Activated CD4-positive, alpha-beta T cell treated with anti-CD3 and anti-CD28 coated beads for 4 hours (primary cell): ENCODE results near the gene SGCD.
"Not testable (repeated sequence)": the region's sequence is repeated elsewhere in the genome, so short reads cannot be mapped to it uniquely, and the experiment has no call there.

Experiments
- DNase-seq, 2 donors: peaks; one replicate each; pipeline ENCODE4 v3.0.0-alpha.2; 2020

SGCD gene

DNA sequence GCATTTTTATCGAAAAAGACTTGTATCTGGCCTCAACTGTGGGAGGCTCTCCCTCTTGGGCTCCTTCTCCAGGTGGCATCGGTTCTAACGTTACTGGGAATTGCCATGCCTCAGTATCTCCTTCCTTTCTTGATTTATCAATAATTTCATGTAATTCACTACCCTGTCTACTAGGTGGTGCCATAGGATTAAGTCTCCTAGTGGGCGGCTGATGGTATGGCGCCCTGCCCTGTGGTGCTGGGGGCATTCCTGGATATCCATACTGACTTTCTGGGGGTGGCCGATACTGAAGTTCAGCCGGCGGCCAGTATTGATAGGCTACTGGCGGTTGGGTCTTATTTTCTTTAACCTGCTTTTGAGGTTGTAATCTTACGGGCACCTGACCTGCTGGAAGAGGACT lies 337.9 kb downstream of the SGCD start:
- DNase-seq: not testable (repeated sequence)

DNA sequence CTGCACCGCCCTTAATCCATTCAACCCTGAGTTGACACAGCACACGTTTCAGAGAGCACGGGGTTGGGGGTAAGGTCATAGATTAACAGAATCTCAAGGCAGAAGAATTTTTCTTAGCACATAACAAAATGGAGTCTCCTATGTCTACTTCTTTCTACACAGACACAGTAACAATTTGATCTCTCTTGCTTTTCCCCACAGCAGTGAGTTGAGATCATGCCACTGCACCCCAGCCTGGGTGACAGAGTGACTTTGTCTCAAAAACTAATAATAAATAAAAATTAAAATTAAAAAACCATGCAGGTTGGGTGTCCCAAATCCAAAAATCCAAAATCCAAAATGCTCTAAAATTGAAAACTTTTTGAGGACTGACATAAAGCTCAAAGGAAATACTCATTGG lies 339.7 kb downstream of the SGCD start:
- not testable (repeated sequence) for DNase-seq

DNA sequence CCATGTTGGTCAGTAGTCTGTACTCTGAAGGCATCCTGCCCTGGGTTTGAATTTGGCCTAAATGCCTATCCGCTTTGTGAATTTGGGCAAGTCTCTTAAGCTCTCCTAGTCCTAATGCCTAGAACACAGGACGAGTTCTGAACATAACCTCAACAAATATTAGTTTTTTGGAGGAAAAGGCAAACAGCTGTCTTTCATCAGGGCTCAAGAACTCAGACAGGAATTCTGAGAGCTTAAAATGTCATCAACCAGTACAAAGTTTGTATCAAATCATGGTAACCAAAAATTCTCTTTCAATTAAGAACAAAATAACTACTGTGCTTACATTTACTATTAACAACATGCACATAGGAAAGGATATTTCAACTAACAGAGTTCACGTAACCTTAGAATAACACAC lies 340.7 kb downstream of the SGCD start:
- DNase-seq: no peak

DNA sequence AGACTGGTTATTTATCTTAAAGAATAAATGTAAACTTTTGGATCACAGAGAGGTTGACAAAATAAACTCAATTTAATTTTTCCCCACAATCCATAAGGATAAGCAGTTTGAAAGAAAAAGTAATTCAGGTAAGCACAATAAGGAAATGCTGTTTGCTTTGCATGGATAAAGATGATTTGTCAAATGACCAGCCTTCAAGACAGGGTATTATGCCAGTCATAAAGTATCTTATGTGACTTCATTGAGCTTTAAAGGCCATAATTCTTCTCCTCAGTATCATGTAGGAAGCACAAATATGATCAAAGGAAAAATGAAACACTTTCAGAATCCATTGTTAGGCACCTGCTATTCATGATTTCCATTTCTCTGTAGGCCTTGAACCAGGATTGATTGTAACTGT lies 342.5 kb downstream of the SGCD start:
- no peak for DNase-seq

DNA sequence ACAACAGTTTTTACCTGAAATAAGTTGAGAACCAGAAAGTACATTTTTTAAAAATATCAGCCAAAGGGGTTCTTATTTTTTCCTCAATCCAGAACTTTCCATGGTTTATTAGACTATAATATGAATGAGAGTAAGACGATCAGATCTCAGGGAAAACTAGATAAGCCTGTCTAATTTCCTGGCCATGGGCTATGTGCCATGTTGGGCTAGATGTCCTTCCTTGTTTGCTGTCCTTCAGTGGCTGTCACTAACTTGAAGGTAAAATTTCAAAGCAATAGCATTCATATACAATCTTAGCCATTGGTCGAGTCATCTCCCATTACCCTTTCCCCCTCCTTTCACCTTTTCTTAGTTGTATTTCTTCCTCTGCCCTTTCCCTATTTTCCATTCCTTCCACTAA lies 343.7 kb downstream of the SGCD start:
- DNase-seq: no peak

DNA sequence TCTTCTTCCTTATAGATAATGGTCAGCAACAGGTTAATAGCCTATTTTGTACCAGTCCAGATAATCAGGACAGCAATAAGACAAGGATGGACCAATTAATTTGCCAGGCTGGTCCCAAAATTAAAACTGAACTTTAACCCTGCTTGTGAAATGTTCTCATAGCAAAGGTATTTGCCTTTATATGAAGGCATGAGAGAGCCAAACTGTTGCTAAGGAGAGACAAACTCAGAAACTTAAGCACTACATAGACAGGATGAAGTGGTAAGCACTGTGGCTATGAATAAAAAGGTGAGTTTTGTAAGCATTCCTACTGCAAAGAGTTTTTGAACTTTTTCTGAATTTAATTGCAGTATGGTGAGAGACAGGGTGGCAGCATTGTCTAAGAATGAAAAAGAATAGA lies 348.4 kb downstream of the SGCD start:
- DNase-seq: no peak

DNA sequence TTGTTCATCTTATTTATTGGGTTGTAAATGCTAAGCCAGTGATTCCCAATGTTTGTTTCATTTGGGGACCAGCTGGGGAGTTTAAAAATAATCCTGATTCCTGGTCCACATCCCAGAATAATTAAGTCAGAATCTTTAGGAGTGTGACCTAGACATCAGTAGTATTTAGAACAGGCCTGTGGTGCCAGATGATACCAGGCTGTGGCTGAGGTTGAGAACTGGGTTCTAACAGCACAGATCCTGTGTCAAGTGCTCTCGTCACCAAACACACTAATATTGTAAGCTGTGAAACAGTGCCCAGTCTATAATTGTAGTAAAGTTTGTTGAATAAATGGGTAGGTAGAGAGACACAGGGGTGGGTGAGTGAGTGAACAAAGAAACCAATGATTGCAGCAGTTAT lies 351.0 kb downstream of the SGCD start:
- no peak for DNase-seq

DNA sequence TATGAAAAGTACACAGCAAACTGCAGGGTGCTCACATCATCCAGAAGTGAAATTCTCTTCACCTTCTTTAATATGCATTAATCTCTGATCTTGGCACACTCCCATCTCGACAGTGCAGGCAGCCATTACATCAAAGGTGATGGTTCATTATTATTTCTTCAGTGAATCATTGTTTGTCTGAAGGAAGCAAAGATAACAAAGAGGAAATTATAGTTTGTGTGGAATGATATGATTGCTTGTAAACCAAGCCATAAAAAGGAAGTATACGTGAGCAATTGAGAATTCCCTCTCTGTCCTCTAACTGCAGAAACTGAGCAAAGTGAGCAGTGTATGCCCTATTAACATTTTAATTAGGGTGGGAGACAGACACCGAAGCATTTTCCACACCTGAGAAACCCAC lies 351.5 kb downstream of the SGCD start:
- no peak for DNase-seq

DNA sequence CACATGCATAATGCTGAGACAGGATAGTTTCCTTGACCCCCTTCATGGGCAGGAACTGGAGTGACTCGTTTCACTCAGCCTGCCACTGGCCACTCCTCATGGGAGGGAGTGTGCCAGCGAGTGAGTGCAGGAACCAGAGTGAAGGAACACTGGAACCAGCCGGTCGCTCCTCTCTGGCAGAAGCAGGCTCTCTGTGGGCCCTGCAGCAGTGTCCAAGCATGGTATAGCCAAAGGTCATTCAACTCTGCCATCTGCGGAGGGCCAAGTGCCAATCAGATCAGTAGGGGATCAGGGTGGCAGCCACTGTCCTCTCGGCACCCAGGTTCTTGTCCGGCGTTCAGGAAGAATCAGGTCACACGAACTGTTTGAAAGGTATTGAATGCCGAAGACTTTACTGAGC lies 353.9 kb downstream of the SGCD start:
- DNase-seq: no peak

DNA sequence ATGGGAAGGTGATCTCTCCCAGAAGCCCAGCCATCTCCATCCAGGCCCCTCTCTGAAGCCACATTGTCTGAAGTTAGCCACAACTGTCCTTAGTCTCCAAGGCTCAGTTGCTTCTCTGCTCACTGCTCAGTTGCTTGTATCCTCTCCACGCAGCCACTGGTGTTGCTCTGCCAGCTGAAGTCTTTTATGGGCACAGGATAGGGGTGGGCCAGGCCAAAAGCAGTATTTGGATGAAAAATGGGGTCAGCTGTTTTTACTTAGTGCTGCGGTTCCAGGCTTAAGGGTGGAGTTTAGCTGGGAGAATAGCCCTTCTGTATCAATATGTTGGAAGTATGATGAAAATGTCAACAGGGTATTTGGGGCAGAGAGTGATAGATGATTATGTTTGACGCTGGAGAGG lies 354.3 kb downstream of the SGCD start:
- no peak for DNase-seq

DNA sequence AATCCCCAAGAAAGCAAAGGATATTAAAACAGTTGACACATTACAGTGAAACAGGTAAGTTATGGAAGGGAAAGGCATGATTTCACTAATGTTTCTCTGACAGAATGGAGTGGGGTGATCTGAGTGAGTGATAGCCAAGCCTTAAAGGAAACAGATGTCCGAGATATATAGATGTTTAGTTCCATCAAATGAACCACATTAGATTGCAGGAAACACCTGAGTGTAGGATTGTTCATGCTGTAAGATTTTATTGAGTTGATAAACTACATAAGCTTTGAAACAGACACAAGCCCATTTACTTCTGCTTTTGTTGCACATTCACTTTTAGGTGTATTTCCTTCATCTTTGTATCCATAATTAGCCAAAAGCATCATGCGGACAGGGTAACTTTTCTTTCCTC lies 356.0 kb downstream of the SGCD start:
- no peak for DNase-seq

DNA sequence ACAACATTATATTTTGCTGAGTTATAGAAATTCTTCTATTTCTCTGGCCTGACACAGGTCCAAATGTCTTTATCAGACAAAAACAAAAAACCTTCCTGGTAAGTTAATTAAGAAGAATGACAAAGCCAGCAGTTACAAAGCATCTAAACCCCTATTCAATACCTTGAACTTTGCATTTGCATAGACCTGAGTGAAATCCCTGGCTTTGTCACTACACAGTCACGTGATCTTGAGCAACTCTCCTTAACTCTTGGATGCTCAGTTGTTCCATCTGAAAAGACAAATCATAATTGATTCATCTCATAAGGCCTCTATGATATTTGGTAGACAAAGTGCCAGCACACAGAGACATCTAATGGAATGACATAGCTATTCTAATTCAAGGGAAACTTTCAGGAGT lies 356.5 kb downstream of the SGCD start:
- no peak for DNase-seq

DNA sequence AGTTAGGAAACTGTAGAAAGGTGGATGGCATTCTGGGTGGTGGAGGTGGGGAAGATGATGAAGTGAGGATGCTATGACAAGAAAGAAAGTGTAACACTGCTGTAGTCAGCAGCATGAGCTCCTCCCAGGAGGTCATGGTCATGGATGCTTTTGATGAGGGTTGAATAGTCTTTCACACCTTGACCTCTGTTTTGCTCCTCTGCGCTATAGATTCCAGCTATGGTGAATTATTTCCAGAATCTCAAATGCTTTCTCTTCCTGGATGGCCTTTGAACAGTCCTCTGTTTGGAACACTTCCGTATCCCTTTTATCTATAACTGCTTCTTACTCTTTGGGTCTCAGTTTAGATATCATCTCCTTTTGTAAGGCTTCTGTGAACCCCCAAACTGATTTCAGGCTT lies 357.3 kb downstream of the SGCD start:
- no peak for DNase-seq

DNA sequence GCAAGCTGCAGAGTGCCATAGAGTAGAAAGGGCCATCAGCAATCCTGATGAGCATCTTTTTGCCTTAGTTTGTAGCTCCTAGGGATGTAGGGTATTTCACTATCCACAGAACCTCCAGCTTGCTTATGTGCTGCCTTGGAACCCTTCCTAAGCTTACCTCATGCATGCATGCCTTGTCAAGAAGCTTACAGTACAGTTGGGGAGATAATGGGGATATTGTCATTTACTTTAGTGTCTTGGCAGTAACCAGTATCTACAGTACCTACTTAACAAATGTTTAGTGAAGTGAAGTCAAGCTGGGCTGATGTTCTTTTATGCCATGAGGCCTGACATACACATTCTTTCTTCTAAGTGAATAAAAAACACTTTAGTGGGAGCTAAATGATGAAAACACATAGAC lies 358.5 kb downstream of the SGCD start:
- DNase-seq: no peak

DNA sequence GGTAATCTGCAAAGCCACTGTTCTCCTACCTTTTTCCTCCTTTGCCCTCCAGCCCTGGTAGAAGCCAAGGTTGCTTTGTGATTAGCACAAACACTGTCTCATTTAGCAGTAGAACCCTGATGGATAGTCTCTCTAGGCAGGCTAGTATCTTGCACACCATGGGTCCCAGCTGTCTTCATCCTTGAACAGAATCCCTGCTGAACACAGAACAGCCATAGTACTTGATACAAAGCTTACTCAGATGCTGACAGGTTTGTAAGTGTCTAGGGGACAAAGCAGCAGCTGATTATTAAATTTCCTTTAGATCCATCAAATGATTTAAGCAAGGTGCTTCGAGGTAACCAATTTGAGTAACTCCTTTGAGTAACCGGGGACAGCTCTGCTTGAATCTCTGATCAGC lies 359.4 kb downstream of the SGCD start:
- DNase-seq: no peak

DNA sequence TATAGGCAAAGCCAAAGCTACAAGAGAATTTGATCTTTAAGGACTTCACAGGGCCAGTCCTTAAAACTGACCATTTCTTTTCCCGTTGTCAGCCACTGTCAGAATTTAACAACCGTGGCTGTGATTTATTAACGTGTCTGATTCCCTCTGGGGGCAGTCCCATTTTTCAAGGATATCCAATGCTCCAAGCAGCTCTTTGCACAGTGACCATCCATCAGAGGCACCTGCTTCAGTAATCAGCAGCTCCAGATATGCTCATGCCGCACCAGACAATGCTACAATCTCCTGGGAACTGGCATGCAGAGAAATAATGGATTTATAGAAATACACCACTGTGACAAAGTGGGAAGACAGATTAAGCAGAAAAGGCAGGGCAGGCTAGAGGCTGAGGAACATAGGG lies 359.8 kb downstream of the SGCD start:
- no peak for DNase-seq

DNA sequence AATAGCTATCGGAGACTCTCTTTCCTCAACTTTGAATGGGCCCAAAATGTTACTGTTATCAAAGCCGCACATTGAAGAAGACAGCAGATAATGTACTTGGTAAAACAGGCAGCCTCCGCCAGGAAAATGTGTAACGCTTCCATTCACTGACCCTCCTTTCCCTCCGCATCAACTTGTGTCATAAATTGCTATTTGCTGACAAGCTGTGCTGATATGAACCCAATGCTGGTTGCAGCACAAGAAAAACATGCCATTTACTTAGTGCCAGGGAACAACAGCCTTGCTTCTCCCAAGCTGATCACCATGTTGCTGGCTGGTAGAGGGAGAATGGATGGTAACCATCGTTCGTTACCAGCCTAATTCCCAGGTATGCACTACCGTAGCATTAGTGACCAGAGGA lies 360.6 kb downstream of the SGCD start:
- no peak for DNase-seq

DNA sequence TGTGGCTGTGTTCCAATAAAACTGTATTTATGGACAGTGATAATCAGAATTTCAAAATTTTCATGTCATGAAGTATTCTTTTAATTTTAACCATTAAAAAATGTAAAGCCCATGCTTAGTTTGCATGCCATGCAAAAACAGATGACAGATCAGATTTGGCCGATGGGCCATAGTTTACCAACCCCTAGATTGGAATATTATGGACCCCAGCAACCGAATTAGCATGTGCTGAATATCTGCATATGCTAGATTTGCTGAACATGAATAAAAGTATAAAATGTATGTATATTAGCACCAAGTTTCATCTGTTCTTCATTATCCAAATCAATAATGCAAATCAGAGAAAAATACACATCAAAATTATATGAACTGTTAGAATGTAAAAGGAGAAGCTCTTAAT lies 364.6 kb downstream of the SGCD start:
- DNase-seq: no peak

DNA sequence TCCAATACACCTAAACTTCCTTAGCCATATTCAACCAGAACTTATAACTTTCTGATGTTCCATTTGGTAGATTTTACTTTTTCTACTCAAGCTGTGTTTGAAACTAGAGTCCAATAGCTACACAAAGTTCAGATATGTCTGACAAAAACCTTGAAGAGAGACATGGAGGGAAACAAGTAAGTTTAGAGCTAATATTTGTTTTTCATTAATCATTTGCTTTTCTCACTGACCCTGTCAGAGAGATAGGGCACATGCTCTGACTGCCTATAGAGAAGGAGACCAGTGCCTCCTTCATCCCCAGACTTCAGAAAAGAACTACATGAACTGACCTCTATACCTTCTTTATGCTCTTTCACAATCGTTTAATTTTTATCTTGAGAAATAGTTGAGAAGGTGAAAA lies 366.1 kb downstream of the SGCD start:
- DNase-seq: no peak

DNA sequence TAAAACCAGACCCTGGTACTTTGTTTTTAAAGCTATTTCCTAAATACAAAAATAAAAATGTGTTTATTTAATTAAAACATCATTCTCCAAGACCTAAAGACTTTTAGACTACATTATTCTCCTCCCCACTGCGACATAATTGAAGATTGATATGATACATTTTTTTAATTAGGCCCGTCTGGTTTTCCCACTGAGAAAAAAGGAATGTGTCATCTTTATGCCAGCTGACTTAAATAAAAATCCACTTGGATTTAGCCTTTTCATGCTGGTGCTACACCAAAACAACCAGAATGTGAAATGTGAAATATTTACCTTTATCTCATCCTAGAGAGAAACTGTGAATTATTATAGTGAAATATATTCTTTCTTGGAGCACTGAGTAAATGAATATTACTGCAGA lies 367.6 kb downstream of the SGCD start:
- no peak for DNase-seq

DNA sequence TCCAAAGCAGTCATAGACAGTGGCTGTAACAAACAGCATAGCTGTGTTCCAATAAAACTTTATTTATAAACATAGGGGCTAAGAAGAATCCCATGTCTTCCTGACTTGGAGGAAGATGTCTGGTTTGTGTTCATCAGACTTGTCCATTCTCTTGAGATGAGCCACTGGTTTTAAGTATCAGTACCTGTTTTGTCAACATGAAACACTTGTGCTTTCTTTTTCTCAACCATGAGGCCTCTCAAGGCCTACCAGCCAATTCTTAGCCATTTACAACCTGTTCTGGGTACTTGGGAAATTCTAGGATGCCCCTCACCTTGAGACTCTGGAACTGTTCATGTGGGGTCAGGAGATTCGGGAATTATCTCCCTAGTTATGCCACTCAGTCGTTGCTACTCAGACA lies 368.8 kb downstream of the SGCD start:
- no peak for DNase-seq

DNA sequence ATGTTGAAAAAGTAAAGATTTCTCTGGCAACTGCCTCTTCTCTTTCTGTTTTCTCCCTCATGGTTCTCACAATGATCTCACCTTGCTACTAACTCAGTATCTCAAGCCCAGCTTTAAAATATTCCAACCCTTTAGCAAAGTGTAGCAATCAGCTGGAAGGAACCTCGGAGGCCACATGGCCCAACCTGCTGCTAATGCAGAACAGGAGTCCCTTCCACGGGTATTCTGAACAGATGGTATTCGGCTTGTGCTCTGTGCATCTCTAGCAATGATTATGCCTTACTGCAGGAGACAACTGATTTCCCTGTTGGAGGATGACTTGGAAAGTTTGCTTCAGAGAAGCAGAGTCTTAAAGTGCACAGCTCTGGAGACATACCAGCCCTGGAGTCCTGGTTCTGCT lies 371.4 kb downstream of the SGCD start:
- no peak for DNase-seq

DNA sequence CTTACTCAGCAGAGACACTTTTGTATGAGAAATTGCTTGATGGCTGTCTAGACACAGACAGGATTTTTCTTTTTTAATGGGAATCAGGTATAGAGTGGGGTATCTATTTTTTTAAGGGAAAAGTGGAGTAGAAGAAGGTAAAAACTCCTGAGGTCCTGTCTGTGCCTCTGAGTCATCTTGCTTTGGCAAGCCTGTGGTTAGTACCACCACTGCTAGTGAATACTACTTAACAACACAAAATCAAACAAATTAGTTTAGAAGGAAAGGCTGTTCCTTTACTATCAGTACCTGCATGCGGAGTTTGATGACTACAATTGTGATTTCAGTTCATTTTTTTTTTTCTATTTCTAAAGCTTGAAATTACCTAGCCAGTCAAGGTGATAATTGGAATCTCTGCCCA lies 372.2 kb downstream of the SGCD start:
- DNase-seq: no peak

DNA sequence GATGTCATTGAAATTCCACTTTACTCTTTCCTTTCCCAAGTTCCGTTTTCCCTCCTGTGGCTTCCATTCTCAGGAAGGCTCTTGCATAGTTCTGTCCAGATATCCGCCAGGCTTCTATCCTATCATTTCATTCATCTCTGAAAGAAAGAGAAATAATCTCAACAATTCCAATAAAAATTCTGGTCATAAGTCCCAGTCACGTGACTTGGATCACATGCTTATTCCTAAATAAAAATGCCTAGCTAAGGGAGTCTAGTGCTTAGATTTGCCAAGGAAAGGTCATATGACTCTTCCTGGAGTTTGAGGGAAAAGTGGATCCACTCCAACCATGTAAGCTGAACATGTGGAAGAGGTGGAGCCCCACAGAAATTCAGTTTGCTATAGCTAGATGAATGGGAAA lies 377.2 kb downstream of the SGCD start:
- no peak for DNase-seq

DNA sequence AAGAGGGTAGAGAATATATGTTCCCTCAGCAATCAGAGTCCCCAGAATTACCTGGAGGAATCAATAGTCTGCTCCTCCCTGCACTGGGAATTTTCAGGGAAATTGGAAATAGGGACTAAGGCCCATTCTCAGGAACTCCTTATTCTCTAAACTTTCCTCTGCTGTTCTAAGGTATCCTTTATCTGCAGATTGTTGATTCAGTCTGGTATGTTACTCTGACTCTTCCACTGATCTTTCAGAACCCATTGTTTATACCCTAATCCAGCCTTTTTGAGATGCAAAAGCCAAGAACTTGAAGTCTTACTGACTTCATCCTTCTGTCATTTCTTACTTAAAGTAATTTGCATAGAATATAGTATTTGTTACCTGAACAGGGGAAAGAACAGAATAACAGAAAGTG lies 379.7 kb downstream of the SGCD start:
- no peak for DNase-seq

DNA sequence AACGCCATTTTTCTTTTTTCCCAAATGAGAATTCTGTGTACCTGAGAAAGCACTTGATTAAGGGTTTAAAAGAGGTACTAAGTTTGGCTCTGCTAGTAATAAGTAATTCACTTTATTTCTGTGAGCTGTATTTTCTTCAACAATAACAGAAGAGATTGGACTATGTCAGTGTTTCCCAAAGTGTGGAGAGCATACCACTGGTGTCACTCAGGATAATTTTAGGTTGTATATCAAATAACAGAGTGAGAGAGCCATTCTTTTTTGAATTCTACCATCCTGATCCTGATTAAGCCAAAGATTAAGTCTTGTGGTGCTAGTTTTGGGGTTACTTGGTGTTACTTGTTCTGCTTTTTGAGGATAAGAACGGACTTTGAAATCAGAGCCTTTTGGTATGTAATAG lies 380.8 kb downstream of the SGCD start:
- no peak for DNase-seq

DNA sequence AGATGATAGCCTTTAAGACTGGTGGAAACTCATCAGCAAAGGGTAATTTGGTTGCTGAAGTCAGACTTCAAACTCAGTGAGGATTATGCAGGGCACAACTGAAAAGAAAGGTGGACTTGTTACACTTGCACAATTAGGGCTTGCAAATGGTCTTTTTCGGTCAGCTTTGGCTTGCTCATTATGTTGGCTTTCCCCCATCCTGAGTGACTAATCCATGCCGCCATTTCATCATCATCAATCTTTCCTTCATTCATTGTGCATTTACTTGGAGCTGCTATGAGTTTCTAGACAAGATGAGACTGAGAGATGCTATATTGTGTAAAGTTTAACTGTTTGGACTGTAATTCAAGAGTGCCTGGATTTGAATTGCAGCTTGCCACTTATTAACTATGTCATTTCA lies 388.3 kb downstream of the SGCD start:
- DNase-seq: no peak
